Spleen (tissue), 11 donors: ENCODE data around the gene MLLT10. TPM values are rescaled to one million over a fixed set of nuclear protein-coding genes. Genes with fewer than 3 reads are reported as not detected.

Experiments used
- DNase-seq: peaks from one replicate; pipeline ENCODE4 v3.0.0-alpha.2; 2020
- H3K27ac ChIP-seq, 8 donors: fragments of 200-600 bp; sonication (generic) in 7 of 8; 1 replicate in 4 of 8; 2 replicates in 4 of 8; pipeline versions ENCODE4 v1.5.0 to v1.8.0; 2016 to 2021; ENCODE audit warnings: inconsistent platforms in 4 of 8, mild to moderate bottlenecking in 4 of 8, moderate library complexity in 1 of 8
- H3K27me3 ChIP-seq, 7 donors: fragments of 200-600 bp; sonication (generic) in 6 of 7; replicated peaks in 1 of 7; 1 replicate in 4 of 7; 2 replicates in 3 of 7; pipeline versions ENCODE4 v1.5.0 to v1.8.0; 2016 to 2021; ENCODE audit warnings: inconsistent platforms in 3 of 7, mild to moderate bottlenecking in 1 of 7
- H3K36me3 ChIP-seq, 6 donors: fragments of 200-600 bp; sonication (generic) in 5 of 6; 1 replicate in 4 of 6; 2 replicates in 2 of 6; pipeline versions ENCODE4 v1.5.0 to v1.8.0; 2016 to 2021; ENCODE audit warnings: inconsistent platforms in 2 of 6
- H3K4me1 ChIP-seq, 6 donors: fragments of 200-600 bp; sonication (generic) in 5 of 6; 1 replicate in 3 of 6; 2 replicates in 3 of 6; pipeline versions ENCODE4 v1.5.0 to v1.8.0; 2016 to 2021; ENCODE audit warnings: inconsistent platforms in 3 of 6
- H3K4me3 ChIP-seq, 8 donors: fragments of 200-600 bp; sonication (generic) in 7 of 8; 1 replicate in 4 of 8; 2 replicates in 4 of 8; pipeline versions ENCODE4 v1.5.0 to v1.8.0; 2016 to 2021; ENCODE audit warnings: inconsistent platforms in 4 of 8, mild to moderate bottlenecking in 4 of 8, moderate library complexity in 2 of 8
- H3K9me3 ChIP-seq, 8 donors: fragments of 200-600 bp; sonication (generic) in 7 of 8; 1 replicate in 4 of 8; 2 replicates in 4 of 8; pipeline versions ENCODE4 v1.5.0 to v1.8.0; 2016 to 2021; ENCODE audit warnings: inconsistent platforms in 4 of 8
- POLR2A ChIP-seq, 3 donors: fragments of 450-650 bp; IDR thresholded peaks; one replicate each; pipeline ENCODE4 v1.5.1; 2017; ENCODE audit warnings: antibody characterized with exemption in 3 of 3, mild to moderate bottlenecking in 1 of 3
- POLR2AphosphoS5 ChIP-seq, 3 donors: sonication (generic); formaldehyde crosslinking; IDR thresholded peaks; one replicate each; pipeline ENCODE4 v1.5.1; 2017; ENCODE audit warnings: antibody characterized with exemption in 3 of 3
- WGBS, 5 donors: extraction: QIAGEN DNeasy Blood & Tissue Kit in 3 of 5; methylation state at CpG; one replicate each; pipeline versions ENCODE4 v1.1.5 to v1.1.7; 2013 to 2018; 5-methylcytosine and 5-hydroxymethylcytosine counted together
- intact Hi-C: fragments of 100-400 bp; cut with DNase I; formaldehyde crosslinking; loops from one replicate; pipeline ENCODE4 v1.15.0; 2023; ENCODE audit warnings: low total_unique reads
- microRNA-seq, 3 donors: library from miRNA; unstranded; fragments of <30 nt; microRNA quantifications; one replicate each; pipeline versions ENCODE4 to v1.1.0, GENCODE V29; 2019 to 2020
- polyA plus RNA-seq, 3 donors: library from polyadenylated mRNA; stranded (reverse); fragments of 200-250 nt; gene quantifications; one replicate each; pipeline ENCODE4 v1.2.1, GENCODE V29; 2013
- small RNA-seq, 4 donors: library from RNA; depleted of rRNA; stranded (forward); fragments of <200 nt; gene quantifications; one replicate each; pipeline ENCODE3, GENCODE V24; 2016
- total RNA-seq, 7 donors: library from RNA; depleted of rRNA in 3 of 7; stranded (reverse); fragments of >200 nt in 3 of 7; fragmentation: NEBNext Ultra II Directional in 4 of 7; extraction: Animal tissue kit (Norgen Biotek cat#: 25700) in 4 of 7; gene quantifications; one replicate each; pipeline versions ENCODE4 v1.1.0 to v1.2.1, GENCODE V29; 2016 to 2021
- TF ChIP-seq, protein P1 (sequence below), 11 experiments: fragments of 200-600 bp in 7 of 11; fragments of 450-650 bp in 4 of 11; sonication (generic) in 4 of 11; IDR thresholded peaks in 8 of 11; conservative IDR thresholded peaks in 3 of 11; 1 replicate in 7 of 11; 2 replicates in 4 of 11; pipeline versions ENCODE4 v1.4.0 to v1.8.0; 2016 to 2021; ENCODE audit warnings: antibody characterized with exemption in 11 of 11, inconsistent platforms in 4 of 11, mild to moderate bottlenecking in 1 of 11
- donor health status: healthy with polysubstance abuse.
- donor health status: DM: no; HTN: no; CAD: no; lungs with moderate emphysema.
- donor health status: DM: no; HTN: no; CAD: no.
- donor health status: Bipolar disorder and iron deficiency.
- donor health status: healthy.
- donor health status: DM: no; HTN: no; CAD: no.
- donor health status: DM: yes; HTN: yes; CAD: no.

MLLT10 gene
- total and polyA plus RNA-seq, 10 donors, result 9.5 to 58.1 (median 43.0) TPM

DNA sequence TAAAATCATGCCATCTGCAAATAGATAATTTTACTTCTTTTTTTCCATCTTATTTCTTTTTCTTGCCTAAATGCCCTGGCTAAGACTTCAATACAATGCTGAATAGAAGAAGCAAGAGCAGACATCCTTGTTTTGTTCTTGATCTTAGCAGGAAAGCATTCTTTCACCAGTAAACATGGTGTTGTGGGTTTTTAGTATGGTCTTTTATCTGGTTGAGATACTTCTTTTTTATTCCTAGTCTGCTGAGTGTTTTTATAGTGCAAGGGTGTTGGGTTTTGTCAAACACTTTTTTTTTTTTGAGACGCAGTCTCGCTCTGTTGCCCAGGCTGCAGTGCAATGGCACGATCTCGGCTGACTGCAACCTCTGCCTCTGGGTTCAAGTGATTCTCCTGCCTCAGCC is 237.2 kb downstream of the MLLT10 start:
- H3K4me1 ChIP-seq, result no peaks in the 10 kb centered on the region
- H3K9me3 ChIP-seq, result no peaks in the 10 kb centered on the region
- no peak for DNase-seq
- TF ChIP-seq POLR2A (IDR thresholded peaks at IDR 0.05) (no peak), POLR2AphosphoS5 (IDR thresholded peaks at IDR 0.05) (no peak)
- TF ChIP-seq, protein P1, sequence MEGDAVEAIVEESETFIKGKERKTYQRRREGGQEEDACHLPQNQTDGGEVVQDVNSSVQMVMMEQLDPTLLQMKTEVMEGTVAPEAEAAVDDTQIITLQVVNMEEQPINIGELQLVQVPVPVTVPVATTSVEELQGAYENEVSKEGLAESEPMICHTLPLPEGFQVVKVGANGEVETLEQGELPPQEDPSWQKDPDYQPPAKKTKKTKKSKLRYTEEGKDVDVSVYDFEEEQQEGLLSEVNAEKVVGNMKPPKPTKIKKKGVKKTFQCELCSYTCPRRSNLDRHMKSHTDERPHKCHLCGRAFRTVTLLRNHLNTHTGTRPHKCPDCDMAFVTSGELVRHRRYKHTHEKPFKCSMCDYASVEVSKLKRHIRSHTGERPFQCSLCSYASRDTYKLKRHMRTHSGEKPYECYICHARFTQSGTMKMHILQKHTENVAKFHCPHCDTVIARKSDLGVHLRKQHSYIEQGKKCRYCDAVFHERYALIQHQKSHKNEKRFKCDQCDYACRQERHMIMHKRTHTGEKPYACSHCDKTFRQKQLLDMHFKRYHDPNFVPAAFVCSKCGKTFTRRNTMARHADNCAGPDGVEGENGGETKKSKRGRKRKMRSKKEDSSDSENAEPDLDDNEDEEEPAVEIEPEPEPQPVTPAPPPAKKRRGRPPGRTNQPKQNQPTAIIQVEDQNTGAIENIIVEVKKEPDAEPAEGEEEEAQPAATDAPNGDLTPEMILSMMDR (IDR thresholded peaks at IDR 0.05 in 8 of 11, conservative IDR thresholded peaks at IDR 0.05 in 3 of 11), result no peak
- intact Hi-C loops, result no loop called here
- no peaks in the 10 kb centered on the region for H3K27me3 ChIP-seq
- H3K36me3 ChIP-seq, result peaks cover 0 to 4% (median 0%) of the 10 kb centered on the region in 6 donors
- H3K4me3 ChIP-seq, result no peak overlapping the region
- WGBS, 5 donors, result 84 to 97% (median 94%) methylated on average over 4 of the region's 4 CpGs
- no peak overlapping the region for H3K27ac ChIP-seq

DNA sequence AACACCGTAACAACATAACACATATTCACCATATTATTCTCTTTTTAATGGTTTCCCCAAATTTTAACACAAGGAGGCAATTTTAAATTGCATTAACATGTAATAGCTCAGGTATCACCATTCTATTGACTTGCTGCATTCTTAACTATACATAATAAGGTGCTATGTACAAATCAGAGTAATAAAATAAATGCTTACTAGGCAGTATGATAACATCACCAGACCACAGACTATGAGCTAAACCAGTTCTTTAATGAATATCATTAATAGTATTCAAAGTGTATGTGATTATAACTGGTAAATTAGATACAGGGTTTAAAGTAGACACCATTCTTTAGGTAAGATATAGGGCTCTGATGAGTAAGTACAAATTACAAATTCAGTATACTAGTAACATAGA is 242.9 kb downstream of the MLLT10 start:
- Histone ChIP-seq H3K36me3 (peaks cover 0 to 11% (median 0%) of the 10 kb centered on the region in 6 donors), H3K4me3 (no peak overlapping the region), H3K4me1 (no peaks in the 10 kb centered on the region), H3K27me3 (no peaks in the 10 kb centered on the region), H3K9me3 (peaks cover 0 to 3% (median 0%) of the 10 kb centered on the region in 8 donors), H3K27ac (no peak overlapping the region)
- intact Hi-C loops, result no loop called here
- DNase-seq, result no peak
- 92 to 100% (median 97%) methylated on average over 1 of the region's 1 CpG for WGBS, 5 donors
- TF ChIP-seq POLR2AphosphoS5 (IDR thresholded peaks at IDR 0.05) (no peak), POLR2A (IDR thresholded peaks at IDR 0.05) (no peak)
- TF ChIP-seq, protein P1 (IDR thresholded peaks at IDR 0.05 in 8 of 11, conservative IDR thresholded peaks at IDR 0.05 in 3 of 11), result no peak

DNA sequence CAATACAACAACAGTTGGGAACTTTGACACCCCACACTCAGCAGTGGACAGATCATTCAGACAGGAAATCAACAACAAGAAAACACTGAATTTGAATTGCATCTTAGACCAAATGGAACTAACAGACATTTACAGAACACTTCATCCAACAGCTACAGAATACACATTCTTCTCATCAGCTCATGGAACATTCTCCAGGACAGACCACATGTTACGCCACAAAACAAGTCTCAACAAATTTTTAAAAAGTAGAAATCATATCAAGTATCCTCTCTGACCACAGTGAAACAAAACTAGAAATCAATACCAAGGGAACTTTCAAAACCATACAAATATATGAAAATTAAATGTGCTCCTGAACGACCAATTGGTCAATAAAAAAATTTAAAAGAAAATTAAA is 257.2 kb downstream of the MLLT10 start:
- 95 to 97% (median 96%) methylated on average over 2 of the region's 2 CpGs for WGBS, 5 donors
- intact Hi-C loops, result no loop called here

More for the DNA sequence above, 257.2 kb downstream of the MLLT10 start:
- Histone ChIP-seq H3K27ac (no peak overlapping the region), H3K36me3 (peaks cover 0 to 6% (median 0%) of the 10 kb centered on the region in 6 donors), H3K4me3 (no peak overlapping the region), H3K9me3 (peaks cover 0 to 18% (median 10%) of the 10 kb centered on the region in 8 donors), H3K4me1 (no peaks in the 10 kb centered on the region), H3K27me3 (no peaks in the 10 kb centered on the region)
- TF ChIP-seq POLR2A (IDR thresholded peaks at IDR 0.05), result no peak
- no peak for TF ChIP-seq POLR2AphosphoS5 (IDR thresholded peaks at IDR 0.05)
- TF ChIP-seq, protein P1 (IDR thresholded peaks at IDR 0.05 in 8 of 11, conservative IDR thresholded peaks at IDR 0.05 in 3 of 11), result no peak
- no peak for DNase-seq

Small RNA genes lying within 50 kb of the gene (microRNA-seq; reads per million reads assigned to microRNA genes)
- gene MIR1915, result 0 reads per million in 3 donors

Small RNA genes lying within 50 kb of the gene (small RNA-seq; reads per million reads assigned to genes)
- 0 reads per million in 4 donors for gene MIR1915
- 0 reads per million in 4 donors for gene RN7SKP219
- gene RNU6-1141P, result 0 to 0.06 (median 0) reads per million in 4 donors
- gene RNU6-306P, result 0 reads per million in 4 donors

Other genes starting within 250 kb of the MLLT10 start
- gene SKIDA1, start 8.6 kb upstream of the MLLT10 start, total RNA-seq, result under 1 TPM in 6 of 7 donors, not detected in 1; 0.16 to 0.91 (median 0.55) TPM
- under 1 TPM; 0.14 to 0.48 (median 0.30) TPM for gene SKIDA1, start 8.6 kb upstream of the MLLT10 start, polyA plus RNA-seq